GM23338 (cell line): ENCODE data around the gene ARHGEF3. TPM values are rescaled to one million over a fixed set of nuclear protein-coding genes. Genes with fewer than 3 reads are reported as not detected.

ENCODE experiments used
- ATAC-seq: fragments of 200-7000 bp; cut with Tn5 transposase; 3 replicates; pipeline ENCODE4 v1.9.1; 2020
- DNase-seq: peaks from one replicate; pipeline ENCODE4 v3.0.0-alpha.2; 2015; ENCODE audit warnings: low spot score
- H2AFZ ChIP-seq: fragments of 200-600 bp; sonication (generic); 2 replicates; pipeline ENCODE4 v1.8.0; 2016; ENCODE audit warnings: antibody characterized with exemption, mild to moderate bottlenecking, moderate library complexity
- H3F3A ChIP-seq: fragments of 200-600 bp; sonication (generic); replicated peaks from 2 replicates; pipeline ENCODE4 v1.8.0; 2017; ENCODE audit warnings: antibody characterized with exemption, mixed run types, low read depth
- H3K27ac ChIP-seq: fragments of 200-600 bp; sonication (generic); 2 replicates; pipeline ENCODE4 v1.6.1; 2016; ENCODE audit warnings: low read depth
- H3K27me3 ChIP-seq: fragments of 200-600 bp; sonication (generic); 2 replicates; pipeline ENCODE4 v1.8.0; 2016; ENCODE audit warnings: mild to moderate bottlenecking, mixed run types, moderate library complexity; ENCODE audit not compliant: insufficient read depth
- H3K36me3 ChIP-seq: fragments of 200-600 bp; sonication (generic); 2 replicates; pipeline ENCODE4 v1.8.0; 2016; ENCODE audit warnings: mild to moderate bottlenecking; ENCODE audit not compliant: insufficient read depth
- H3K4me1 ChIP-seq: fragments of 200-600 bp; sonication (generic); 2 replicates; pipeline ENCODE4 v1.8.0; 2016; ENCODE audit warnings: mild to moderate bottlenecking, moderate library complexity; ENCODE audit not compliant: insufficient read depth
- H3K4me2 ChIP-seq: fragments of 200-600 bp; sonication (generic); 2 replicates; pipeline ENCODE4 v1.7.1; 2017; ENCODE audit warnings: mixed run types
- H3K4me3 ChIP-seq: fragments of 200-600 bp; sonication (generic); 2 replicates; pipeline ENCODE4 v1.6.1; 2016; ENCODE audit warnings: mixed run types
- H3K79me2 ChIP-seq: fragments of 200-600 bp; sonication (generic); replicated peaks from 2 replicates; pipeline ENCODE4 v1.8.0; 2017; ENCODE audit warnings: mild to moderate bottlenecking; ENCODE audit not compliant: insufficient read depth
- H3K9me2 ChIP-seq: fragments of 200-600 bp; sonication (generic); 2 replicates; pipeline ENCODE4 v1.8.0; 2017; ENCODE audit not compliant: insufficient read depth
- H4K20me1 ChIP-seq: fragments of 200-600 bp; sonication (generic); replicated peaks from 2 replicates; pipeline ENCODE4 v1.8.0; 2017; ENCODE audit warnings: mild to moderate bottlenecking; ENCODE audit not compliant: insufficient read depth
- H3K27ac Mint-ChIP-seq: 2 replicates; pipeline ENCODE4 v1.8.0; 2020; ENCODE audit warnings: inconsistent platforms, mild to moderate bottlenecking, moderate library complexity, mixed read lengths
- H3K27me3 Mint-ChIP-seq: 3 replicates; pipeline ENCODE4 v1.8.0; 2022; ENCODE audit warnings: low read depth, mild to moderate bottlenecking, moderate library complexity, mixed read lengths, inconsistent platforms; ENCODE audit not compliant: insufficient read depth, poor library complexity
- H3K36me3 Mint-ChIP-seq: 3 replicates; pipeline ENCODE4 v1.8.0; 2021; ENCODE audit warnings: low read depth, mild to moderate bottlenecking, inconsistent platforms, moderate library complexity, mixed read lengths
- H3K4me1 Mint-ChIP-seq: 3 replicates; pipeline ENCODE4 v1.8.0; 2020; ENCODE audit warnings: mild to moderate bottlenecking, inconsistent platforms, mixed read lengths
- H3K4me3 Mint-ChIP-seq: 3 replicates; pipeline ENCODE4 v1.8.0; 2021; ENCODE audit warnings: moderate library complexity, mild to moderate bottlenecking, inconsistent platforms, mixed read lengths
- H3K9me3 Mint-ChIP-seq: 3 replicates; pipeline ENCODE4 v1.8.0; 2020; ENCODE audit warnings: moderate library complexity, mild to moderate bottlenecking, inconsistent platforms, mixed read lengths
- CREB1 ChIP-seq: fragments of 250-450 bp; sonication (Bioruptor Pico); IDR thresholded peaks from 2 replicates; pipeline ENCODE4 v1.5.0; 2020; ENCODE audit warnings: low read depth, mild to moderate bottlenecking, moderate library complexity
- CTCF ChIP-seq, 2 experiments: fragments of 200-600 bp in 1 of 2; sonication (generic) in 1 of 2; conservative IDR thresholded peaks; 2 replicates each; pipeline versions ENCODE4 v1.5.1 to v1.6.1; 2016 to 2017; ENCODE audit warnings: antibody characterized with exemption in 2 of 2, low read depth in 2 of 2, mild to moderate bottlenecking in 2 of 2, moderate library complexity in 1 of 2
- ETS1 ChIP-seq: IDR thresholded peaks from 2 replicates; pipeline ENCODE4 v1.6.1; 2016; ENCODE audit warnings: antibody characterized with exemption
- EZH2 ChIP-seq: fragments of 200-600 bp; sonication (generic); IDR thresholded peaks from one replicate; pipeline ENCODE4 v1.8.0; 2017; ENCODE audit warnings: antibody characterized with exemption, mild to moderate bottlenecking, low read depth; ENCODE audit not compliant: unreplicated experiment
- EZH2phosphoT487 ChIP-seq: fragments of 200-600 bp; sonication (generic); IDR thresholded peaks from one replicate; pipeline ENCODE4 v1.8.1; 2018; ENCODE audit warnings: antibody characterized with exemption; ENCODE audit not compliant: unreplicated experiment
- JUNB ChIP-seq: IDR thresholded peaks from one replicate; pipeline ENCODE4 v1.6.1; 2016; ENCODE audit warnings: antibody characterized with exemption; ENCODE audit not compliant: unreplicated experiment
- NANOG ChIP-seq: IDR thresholded peaks from 2 replicates; pipeline ENCODE4 v1.6.1; 2016; ENCODE audit warnings: antibody characterized with exemption, borderline replicate concordance
- POLR2AphosphoS5 ChIP-seq: IDR thresholded peaks from 2 replicates; pipeline ENCODE4 v1.6.1; 2016; ENCODE audit warnings: antibody characterized with exemption, low read depth
- REST ChIP-seq: IDR thresholded peaks from one replicate; pipeline ENCODE4 v1.6.1; 2018; ENCODE audit warnings: antibody characterized with exemption; ENCODE audit not compliant: unreplicated experiment
- STAT1 ChIP-seq: IDR thresholded peaks from one replicate; pipeline ENCODE4 v1.6.1; 2016; ENCODE audit warnings: antibody characterized with exemption; ENCODE audit not compliant: unreplicated experiment
- ZNF114 ChIP-seq: fragments of 250-450 bp; sonication (Bioruptor Pico); IDR thresholded peaks from 2 replicates; pipeline ENCODE4 v1.5.0; 2020; ENCODE audit warnings: mild to moderate bottlenecking, moderate library complexity
- ZNF331 ChIP-seq: fragments of 250-450 bp; sonication (Bioruptor Pico); IDR thresholded peaks from 2 replicates; pipeline ENCODE4 v1.5.0; 2020; ENCODE audit warnings: low read depth, mild to moderate bottlenecking, moderate library complexity
- ZNF462 ChIP-seq: fragments of 250-450 bp; sonication (Bioruptor Pico); IDR thresholded peaks from 2 replicates; pipeline ENCODE4 v1.5.0; 2020; ENCODE audit warnings: mild to moderate bottlenecking, moderate library complexity
- polyA plus RNA-seq: library from polyadenylated mRNA; unstranded; fragments of >200 nt; fragmentation: Nextera tagmentation; extraction: Ambion mirVana; gene quantifications from 2 replicates; pipeline ENCODE4 v1.2.1, GENCODE V29; 2016
- total RNA-seq: library from RNA; depleted of rRNA; stranded (reverse); fragments of >200 nt; shearing (Covaris generic); gene quantifications from 2 replicates; pipeline ENCODE4 v1.2.3, GENCODE V29; 2014

Gene ARHGEF3
- total and polyA plus RNA-seq, 2 experiments from 2014 or later: 5.0 to 5.1 TPM

- no peak for ATAC-seq
- TF ChIP-seq ZNF114 (CRISPR knock-in tag): no peak
- TF ChIP-seq JUNB: no peak
- TF ChIP-seq CTCF (conservative IDR thresholded peaks at IDR 0.05; ENCODE audit: low read depth in 2 of 2): no peak
- no peak for TF ChIP-seq REST
- TF ChIP-seq EZH2: no peak
- TF ChIP-seq CREB1 (CRISPR knock-in tag): no peak
- no peak for TF ChIP-seq ZNF331 (CRISPR knock-in tag)
- TF ChIP-seq ZNF462: no peak
- no peak for TF ChIP-seq STAT1
- TF ChIP-seq ETS1: no peak
- TF ChIP-seq EZH2phosphoT487: no peak
- no peak for TF ChIP-seq NANOG
- no peak for TF ChIP-seq POLR2AphosphoS5
- Histone ChIP-seq H3F3A (no peaks in the 10 kb centered on the region), H3K4me1 (no peaks in the 10 kb centered on the region), H3K36me3 (no peaks in the 10 kb centered on the region), H2AFZ (no peak overlapping the region), H3K27me3 (peaks cover 34% of the 10 kb centered on the region), H3K4me3 (no peak overlapping the region), H3K27ac (no peak overlapping the region), H3K9me2 (no peaks in the 10 kb centered on the region), H3K79me2 (no peaks in the 10 kb centered on the region), H4K20me1 (no peaks in the 10 kb centered on the region), H3K4me2 (no peak overlapping the region)
- no peak for DNase-seq
- no peak overlapping the region for H3K4me3 Mint-ChIP-seq
- peaks cover 16% of the 10 kb centered on the region for H3K36me3 Mint-ChIP-seq
- H3K27me3 Mint-ChIP-seq: peaks cover 18% of the 10 kb centered on the region
- H3K9me3 Mint-ChIP-seq: peaks cover 13% of the 10 kb centered on the region
- H3K27ac Mint-ChIP-seq: no peak overlapping the region
- peaks cover 6% of the 10 kb centered on the region; the same call in 1 of the 3 replicates for H3K4me1 Mint-ChIP-seq
Observed at GRCh38 chr3:56688191-56688590, 113.6 kb downstream of the ARHGEF3 start.
